Measurements from ENCODE around the gene TEDC1.
"Not testable (repeated sequence)": the region's sequence is repeated elsewhere in the genome, so short reads cannot be mapped to it uniquely, and the experiment has no call there.

TEDC1 gene

DNA sequence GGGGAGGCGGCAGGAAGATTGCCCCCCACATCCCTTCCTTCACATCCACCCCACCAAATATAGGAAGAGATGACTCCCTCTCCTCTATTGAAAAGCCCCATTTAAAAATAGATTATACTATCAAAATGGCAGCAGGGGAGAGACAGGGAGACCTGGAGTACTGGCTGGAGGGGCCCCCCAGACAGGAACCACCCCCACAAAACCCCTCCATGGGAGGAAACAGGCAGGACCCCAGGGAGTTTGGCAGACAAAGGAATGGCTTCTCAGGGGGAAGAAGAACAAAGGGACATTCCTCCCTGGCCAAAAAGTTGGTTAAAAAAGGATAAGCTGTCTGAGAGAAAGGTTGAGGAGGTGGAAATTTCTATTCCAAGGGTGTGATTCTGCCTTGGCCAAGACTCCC, 54.6 kb downstream of the TEDC1 start:
- DNase-seq = not testable (repeated sequence)

DNA sequence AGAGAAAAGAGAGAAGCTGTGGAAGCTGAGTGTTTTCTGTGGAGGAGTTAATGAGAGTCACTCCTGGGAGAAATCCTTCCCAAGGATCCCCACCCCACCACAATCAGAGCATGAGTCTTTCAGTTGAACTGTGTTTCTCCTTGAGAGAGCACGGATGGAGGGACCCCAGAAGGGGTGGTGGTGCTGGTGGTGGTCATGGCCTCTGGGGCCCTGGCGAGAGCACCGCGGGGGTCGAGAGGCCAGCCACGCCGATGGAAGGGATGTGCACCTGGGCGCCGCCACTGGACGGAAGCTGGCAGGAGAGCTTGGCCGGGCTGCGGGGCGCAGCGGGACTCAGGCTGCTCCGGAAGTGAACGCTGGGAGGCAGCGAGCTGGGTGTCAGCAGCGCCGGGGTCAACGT, 55.4 kb downstream of the TEDC1 start:
- not testable (repeated sequence) for DNase-seq

DNA sequence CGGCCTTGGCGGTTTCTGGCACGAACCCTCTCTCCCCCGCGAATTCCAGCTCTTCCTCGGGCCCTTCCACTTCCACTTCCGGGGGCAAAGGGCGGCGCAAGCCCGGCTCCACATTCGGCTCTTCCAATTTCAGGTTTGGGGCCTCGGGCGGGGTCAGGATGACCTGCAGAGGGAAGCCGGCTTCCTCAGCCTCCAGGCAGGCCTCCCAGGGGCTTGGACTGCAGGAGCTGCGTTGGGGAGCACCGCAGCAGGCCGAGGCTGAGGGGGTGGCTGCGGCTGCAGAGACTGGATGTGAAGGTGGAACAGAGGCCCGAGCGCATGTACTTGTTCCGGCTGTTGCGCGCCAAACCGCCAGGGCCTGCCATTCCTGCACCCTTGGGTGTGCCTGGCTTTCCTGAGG, 56.0 kb downstream of the TEDC1 start:
- not testable (repeated sequence) for DNase-seq

DNA sequence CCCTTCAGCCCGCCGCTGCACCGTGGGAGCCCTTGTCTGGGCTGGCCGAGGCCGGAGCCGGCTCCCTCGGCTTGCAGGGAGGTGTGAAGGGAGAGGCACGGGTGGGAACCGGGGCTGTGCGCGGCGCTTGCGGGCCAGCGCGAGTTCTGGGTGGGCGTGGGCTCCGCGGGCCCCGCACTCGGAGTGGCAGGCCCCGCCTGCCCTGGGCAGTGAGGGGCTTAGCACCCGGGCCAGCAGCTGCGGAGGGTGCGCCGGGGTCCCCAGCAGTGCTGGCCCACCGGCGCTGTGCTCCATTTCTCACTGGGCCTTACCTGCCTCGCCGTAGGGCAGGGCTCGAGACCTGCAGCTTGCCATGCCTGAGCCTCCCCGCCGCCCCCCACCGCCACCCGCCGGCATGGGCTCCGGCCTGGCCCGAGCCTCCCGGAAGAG, 56.7 kb downstream of the TEDC1 start:
- DNase-seq = no peak

Data from CD4-positive, alpha-beta T cell treated with Interferon gamma for 1 hour (primary cell).